GM18520 (cell line): Measurements from ENCODE around the gene LRP8.

Experiments
- ATAC-seq: cut with Tn5 transposase; IDR thresholded peaks from one replicate; pipeline ENCODE4 v1.9.1; 2021; ENCODE audit not compliant: unreplicated experiment

Gene LRP8

GRCh38 chr1:53266038-53266437 lies 61.8 kb downstream of the LRP8 start:
- no peak for ATAC-seq

- ATAC-seq = no peak
Measured at GRCh38 chr1:53265581-53265980, 62.3 kb downstream of the LRP8 start.

GRCh38 chr1:53264048-53264447 lies 63.8 kb downstream of the LRP8 start:
- no peak for ATAC-seq

- no peak for ATAC-seq
Measured at GRCh38 chr1:53262000-53262399, 65.9 kb downstream of the LRP8 start.

- ATAC-seq = no peak
Measured at GRCh38 chr1:53260631-53261247, 67.1 kb downstream of the LRP8 start.

- no peak for ATAC-seq
Measured at GRCh38 chr1:53259932-53260331, 67.9 kb downstream of the LRP8 start.

- no peak for ATAC-seq
Measured at GRCh38 chr1:53258216-53258615, 69.7 kb downstream of the LRP8 start.

GRCh38 chr1:53257454-53258081 lies 70.3 kb downstream of the LRP8 start:
- ATAC-seq = no peak

- ATAC-seq = no peak
Measured at GRCh38 chr1:53256511-53257453, 71.1 kb downstream of the LRP8 start.

- ATAC-seq = no peak
Measured at GRCh38 chr1:53255031-53255430, 72.8 kb downstream of the LRP8 start.

- no peak for ATAC-seq
Measured at GRCh38 chr1:53254011-53254640, 73.7 kb downstream of the LRP8 start.

GRCh38 chr1:53250325-53250724 lies 77.5 kb downstream of the LRP8 start:
- ATAC-seq = no peak

GRCh38 chr1:53249706-53250105 lies 78.2 kb downstream of the LRP8 start:
- no peak for ATAC-seq

- ATAC-seq = no peak
Measured at GRCh38 chr1:53246261-53247134, 81.4 kb downstream of the LRP8 start.

GRCh38 chr1:53244141-53244540 lies 83.7 kb downstream of the LRP8 start:
- no peak for ATAC-seq

- ATAC-seq = no peak
Measured at GRCh38 chr1:53242381-53242780, 85.5 kb downstream of the LRP8 start.

GRCh38 chr1:53241828-53242227 lies 86.0 kb downstream of the LRP8 start:
- no peak for ATAC-seq

GRCh38 chr1:53238197-53239155 lies 89.4 kb downstream of the LRP8 start, which contains the start of gene MAGOH:
TSS of gene MAGOH (minus strand) at chr1:53238518. CDS start at chr1:53238448, 70 bp downstream.
- ATAC-seq = peak; percentile 95

GRCh38 chr1:53237638-53238037 lies 90.2 kb downstream of the LRP8 start:
- ATAC-seq = no peak
